Uterus (tissue), 2 donors: ENCODE results near the gene AARSD1.

Source experiments
- POLR2A ChIP-seq, 2 donors: fragments of 450-650 bp; IDR thresholded peaks; one replicate each; pipeline ENCODE4 v1.6.1; 2016; ENCODE audit warnings: antibody characterized with exemption in 2 of 2, mild to moderate bottlenecking in 1 of 2, moderate library complexity in 1 of 2
- TF ChIP-seq, protein P1 (sequence below), 4 experiments: fragments of 200-600 bp in 2 of 4; fragments of 450-650 bp in 2 of 4; sonication (generic) in 2 of 4; IDR thresholded peaks; one replicate each; pipeline ENCODE4 v1.5.1; 2016 to 2019; ENCODE audit warnings: antibody characterized with exemption in 4 of 4, mild to moderate bottlenecking in 2 of 4, moderate library complexity in 1 of 4

DNA sequence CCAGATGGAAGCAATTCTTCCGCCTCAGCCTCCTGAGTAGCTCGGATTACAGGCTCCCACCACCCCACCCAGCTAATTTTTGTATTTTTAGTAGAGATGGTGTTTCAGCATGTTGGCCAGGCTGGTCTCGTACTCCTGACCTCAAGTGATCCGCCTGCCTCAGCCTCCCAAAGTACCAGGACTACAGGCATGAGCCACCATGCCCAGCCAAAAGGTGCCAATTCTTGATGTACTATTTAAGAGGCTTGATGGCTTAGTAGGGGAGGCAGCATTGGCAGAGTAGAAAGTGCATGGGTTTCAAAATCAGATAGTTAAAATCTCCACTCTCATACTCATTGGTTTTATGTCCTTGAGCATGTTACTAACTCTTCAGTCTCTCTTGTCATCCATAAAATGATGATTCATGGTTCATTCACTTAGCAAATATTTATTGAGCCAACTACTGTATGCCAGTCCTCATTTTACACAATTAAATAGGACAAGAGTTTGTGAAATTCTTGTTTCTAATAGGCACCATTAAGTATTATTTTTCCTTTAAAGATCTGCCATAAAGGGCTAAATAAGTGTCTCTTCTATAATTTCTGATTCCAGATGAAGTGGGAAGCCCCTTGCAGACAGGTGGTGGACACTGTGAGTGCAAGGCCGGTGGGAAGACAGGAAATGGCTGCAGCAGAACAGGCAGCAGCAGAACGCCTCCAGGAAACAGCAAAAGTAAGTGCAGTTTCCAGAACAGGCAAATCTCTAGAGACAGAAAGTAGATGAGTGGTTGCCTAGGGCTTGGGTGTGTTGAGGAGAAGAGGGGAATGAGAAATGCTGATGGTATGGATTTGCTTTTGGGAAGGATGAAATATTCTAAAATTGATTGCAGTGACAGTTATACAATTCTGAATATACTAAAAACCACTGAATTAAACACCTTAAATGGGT is 25.7 kb upstream of the AARSD1 start:
- TF ChIP-seq, protein P1, sequence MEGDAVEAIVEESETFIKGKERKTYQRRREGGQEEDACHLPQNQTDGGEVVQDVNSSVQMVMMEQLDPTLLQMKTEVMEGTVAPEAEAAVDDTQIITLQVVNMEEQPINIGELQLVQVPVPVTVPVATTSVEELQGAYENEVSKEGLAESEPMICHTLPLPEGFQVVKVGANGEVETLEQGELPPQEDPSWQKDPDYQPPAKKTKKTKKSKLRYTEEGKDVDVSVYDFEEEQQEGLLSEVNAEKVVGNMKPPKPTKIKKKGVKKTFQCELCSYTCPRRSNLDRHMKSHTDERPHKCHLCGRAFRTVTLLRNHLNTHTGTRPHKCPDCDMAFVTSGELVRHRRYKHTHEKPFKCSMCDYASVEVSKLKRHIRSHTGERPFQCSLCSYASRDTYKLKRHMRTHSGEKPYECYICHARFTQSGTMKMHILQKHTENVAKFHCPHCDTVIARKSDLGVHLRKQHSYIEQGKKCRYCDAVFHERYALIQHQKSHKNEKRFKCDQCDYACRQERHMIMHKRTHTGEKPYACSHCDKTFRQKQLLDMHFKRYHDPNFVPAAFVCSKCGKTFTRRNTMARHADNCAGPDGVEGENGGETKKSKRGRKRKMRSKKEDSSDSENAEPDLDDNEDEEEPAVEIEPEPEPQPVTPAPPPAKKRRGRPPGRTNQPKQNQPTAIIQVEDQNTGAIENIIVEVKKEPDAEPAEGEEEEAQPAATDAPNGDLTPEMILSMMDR (IDR thresholded peaks at IDR 0.05), result no peak
- no peak for TF ChIP-seq POLR2A (IDR thresholded peaks at IDR 0.05)
